ENCODE results near the gene SLC16A5.
"Not testable (repeated sequence)": the region's sequence is repeated elsewhere in the genome, so short reads cannot be mapped to it uniquely, and the experiment has no call there.

SLC16A5 gene

GRCh38 chr17:75133001-75133400, 45.2 kb downstream of the SLC16A5 start:
- DNase-seq (ENCODE audit: low read depth): no peak

- not testable (repeated sequence) for DNase-seq (ENCODE audit: low read depth)
These were observed 46.0 kb downstream of the SLC16A5 start for GRCh38 chr17:75133607-75134347.

GRCh38 chr17:75135452-75135851, 47.7 kb downstream of the SLC16A5 start:
- DNase-seq (ENCODE audit: low read depth): no peak

GRCh38 chr17:75135946-75136345, 48.2 kb downstream of the SLC16A5 start:
- DNase-seq (ENCODE audit: low read depth): no peak

- not testable (repeated sequence) for DNase-seq (ENCODE audit: low read depth)
These were observed 50.0 kb downstream of the SLC16A5 start for GRCh38 chr17:75137762-75138161.

GRCh38 chr17:75138519-75138918, 50.8 kb downstream of the SLC16A5 start:
- DNase-seq (ENCODE audit: low read depth): no peak

- DNase-seq (ENCODE audit: low read depth): no peak
These were observed 54.6 kb downstream of the SLC16A5 start for GRCh38 chr17:75142236-75142971.

- no peak for DNase-seq (ENCODE audit: low read depth)
These were observed 57.2 kb downstream of the SLC16A5 start for GRCh38 chr17:75144816-75145512.

GRCh38 chr17:75146592-75146991, 58.8 kb downstream of the SLC16A5 start:
- DNase-seq (ENCODE audit: low read depth): no peak

GRCh38 chr17:75147878-75148546, 60.3 kb downstream of the SLC16A5 start:
- DNase-seq (ENCODE audit: low read depth): no peak

GRCh38 chr17:75151930-75152329, 64.2 kb downstream of the SLC16A5 start:
- DNase-seq (ENCODE audit: low read depth): no peak

- no peak for DNase-seq (ENCODE audit: low read depth)
These were observed 64.8 kb downstream of the SLC16A5 start for GRCh38 chr17:75152523-75152921.

- no peak for DNase-seq (ENCODE audit: low read depth)
These were observed 65.4 kb downstream of the SLC16A5 start for GRCh38 chr17:75152922-75153779.

GRCh38 chr17:75153780-75154194, 66.0 kb downstream of the SLC16A5 start:
- no peak for DNase-seq (ENCODE audit: low read depth)

- DNase-seq (ENCODE audit: low read depth): peak; percentile 87
These were observed 66.7 kb downstream of the SLC16A5 start, which contains the start of gene JPT1 for GRCh38 chr17:75154195-75155106. TSS of gene JPT1 (minus strand) at chr17:75154512. CDS start at chr17:75154397, 115 bp downstream.

GRCh38 chr17:75155191-75155601, 67.4 kb downstream of the SLC16A5 start:
- no peak for DNase-seq (ENCODE audit: low read depth)
